Glutamatergic neuron (in vitro differentiated cells): ENCODE data around the gene PTPN22. TPM values are rescaled to one million over a fixed set of nuclear protein-coding genes. Genes with fewer than 3 reads are reported as not detected.

Experiments
- DNase-seq: peaks from one replicate; pipeline ENCODE4 v3.0.0; 2022
- H3K27ac Mint-ChIP-seq: one replicate; pipeline ENCODE4 v1.8.0; 2020; ENCODE audit warnings: mild to moderate bottlenecking, mixed read lengths, inconsistent platforms; ENCODE audit not compliant: unreplicated experiment
- H3K27me3 Mint-ChIP-seq: one replicate; pipeline ENCODE4 v1.8.0; 2020; ENCODE audit warnings: mild to moderate bottlenecking, moderate library complexity, mixed read lengths, inconsistent platforms; ENCODE audit not compliant: unreplicated experiment
- H3K36me3 Mint-ChIP-seq: one replicate; pipeline ENCODE4 v1.8.0; 2020; ENCODE audit warnings: mild to moderate bottlenecking, mixed read lengths, inconsistent platforms; ENCODE audit not compliant: unreplicated experiment
- H3K4me1 Mint-ChIP-seq: one replicate; pipeline ENCODE4 v1.8.0; 2020; ENCODE audit warnings: mild to moderate bottlenecking, low read depth, mixed read lengths, inconsistent platforms; ENCODE audit not compliant: unreplicated experiment
- H3K4me3 Mint-ChIP-seq: one replicate; pipeline ENCODE4 v1.8.0; 2020; ENCODE audit warnings: mild to moderate bottlenecking, mixed read lengths, inconsistent platforms; ENCODE audit not compliant: unreplicated experiment
- H3K9me3 Mint-ChIP-seq: one replicate; pipeline ENCODE4 v1.8.0; 2020; ENCODE audit warnings: mild to moderate bottlenecking, moderate library complexity, mixed read lengths, inconsistent platforms; ENCODE audit not compliant: unreplicated experiment
- CTCF ChIP-seq: fragments of 200-600 bp; sonication (generic); IDR thresholded peaks from one replicate; pipeline ENCODE4 v1.5.0; 2021; ENCODE audit not compliant: partially characterized antibody, unreplicated experiment
- long read RNA-seq: library from polyadenylated mRNA; unstranded; transcript quantifications from one replicate; pipeline ENCODE4 v2.0.0, GENCODE V29; 2020; ENCODE audit not compliant: unreplicated experiment
- total RNA-seq: library from RNA; stranded (reverse); fragmentation: NEBNext Ultra II Directional; extraction: Animal tissue kit (Norgen Biotek cat#: 25700); gene quantifications from one replicate; pipeline ENCODE4 v1.2.1, GENCODE V29; 2021; ENCODE audit not compliant: unreplicated experiment

The PTPN22 gene
- total RNA-seq = not detected
- long read RNA-seq = 0 reads

- H3K27me3 Mint-ChIP-seq = no peaks in the 10 kb centered on the region
- DNase-seq = no peak
- no peaks in the 10 kb centered on the region for H3K4me1 Mint-ChIP-seq
- TF ChIP-seq CTCF = no peak
- no peak within 1 kb of the TSS for H3K27ac Mint-ChIP-seq
- no peaks in the 10 kb centered on the region for H3K9me3 Mint-ChIP-seq
- H3K4me3 Mint-ChIP-seq = no peak within 1 kb of the TSS
- no peaks in the 10 kb centered on the region for H3K36me3 Mint-ChIP-seq
Observed at GRCh38 chr1:113871597-113872113, at the start of gene PTPN22. Gene PTPN22 (minus strand): TSS chr1:113871712.

DNA sequence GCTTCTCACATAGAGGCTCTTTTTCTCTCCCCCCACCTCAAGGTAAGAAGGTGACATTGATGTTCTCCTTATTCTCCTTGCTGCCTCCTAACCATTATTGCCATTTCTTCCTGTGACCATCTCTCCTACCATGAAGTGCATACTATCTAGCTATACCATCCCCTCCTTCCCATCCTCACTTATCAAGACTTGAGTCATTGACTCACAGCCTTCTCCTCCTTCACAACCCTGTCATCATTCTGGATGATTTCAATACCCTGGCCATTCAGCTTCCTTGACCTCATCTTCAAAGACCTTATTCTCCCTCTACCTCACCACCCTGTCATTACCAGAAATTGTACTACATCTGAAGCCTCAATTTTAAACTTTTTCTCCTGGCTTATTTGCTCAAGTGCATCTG, 46.7 kb upstream of the PTPN22 start:
- Mint-ChIP-seq H3K4me3 (no peak overlapping the region), H3K9me3 (no peaks in the 10 kb centered on the region), H3K36me3 (no peaks in the 10 kb centered on the region), H3K4me1 (peaks cover under 1% of the 10 kb centered on the region), H3K27ac (no peak overlapping the region), H3K27me3 (peaks cover 4% of the 10 kb centered on the region)
- no peak for TF ChIP-seq CTCF
- no peak for DNase-seq

DNA sequence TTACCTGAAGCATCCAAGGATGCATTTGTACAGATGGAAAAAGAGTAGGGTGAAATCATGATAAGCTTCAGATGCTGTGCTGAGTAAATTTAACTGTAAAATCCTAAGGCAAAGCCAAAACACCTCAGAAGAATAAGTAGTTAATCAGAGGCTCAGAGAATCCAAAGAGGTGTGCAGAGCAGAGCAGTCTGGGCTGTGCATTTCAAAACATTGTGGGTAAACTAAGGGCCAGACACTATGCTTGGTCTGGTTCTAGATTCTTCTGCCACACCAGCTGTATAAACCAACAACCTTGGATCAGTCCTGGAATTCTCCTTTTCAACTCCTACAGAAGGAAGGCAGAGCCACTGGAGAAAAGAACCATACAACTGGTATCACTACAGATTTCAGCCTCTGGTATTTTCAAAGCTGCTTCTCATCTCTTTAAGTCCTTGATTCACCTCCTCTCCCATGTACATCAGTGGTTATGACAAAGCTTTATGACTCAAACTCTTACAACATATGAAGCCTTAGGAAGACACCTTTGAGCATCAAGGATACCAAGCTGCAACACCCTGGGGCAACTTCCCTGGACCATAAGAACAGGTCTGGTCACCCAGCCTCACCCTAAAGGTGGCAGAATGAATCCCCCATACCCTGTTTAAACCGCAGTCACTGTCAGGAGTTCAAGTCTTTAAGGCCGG, 46.0 kb upstream of the PTPN22 start:
- TF ChIP-seq CTCF = no peak
- no peaks in the 10 kb centered on the region for H3K36me3 Mint-ChIP-seq

GRCh38 chr1:113916974-113917373, 45.5 kb upstream of the PTPN22 start:
- Mint-ChIP-seq H3K27me3 (peaks cover 3% of the 10 kb centered on the region), H3K9me3 (no peaks in the 10 kb centered on the region), H3K36me3 (no peaks in the 10 kb centered on the region), H3K27ac (no peak overlapping the region), H3K4me1 (peaks cover 8% of the 10 kb centered on the region), H3K4me3 (no peak overlapping the region)
- DNase-seq = no peak
- TF ChIP-seq CTCF = no peak

More for the DNA sequence above, 46.0 kb upstream of the PTPN22 start:
- Mint-ChIP-seq H3K27me3 (peaks cover 3% of the 10 kb centered on the region), H3K27ac (no peak overlapping the region), H3K9me3 (no peaks in the 10 kb centered on the region), H3K4me1 (peaks cover 8% of the 10 kb centered on the region), H3K4me3 (no peak overlapping the region)
- no peak for DNase-seq

- no peaks in the 10 kb centered on the region for H3K9me3 Mint-ChIP-seq
- peaks cover 3% of the 10 kb centered on the region for H3K27me3 Mint-ChIP-seq
- H3K4me3 Mint-ChIP-seq = no peak overlapping the region
- DNase-seq = no peak
- no peak for TF ChIP-seq CTCF
- no peak overlapping the region for H3K27ac Mint-ChIP-seq
- peaks cover 8% of the 10 kb centered on the region for H3K4me1 Mint-ChIP-seq
- no peaks in the 10 kb centered on the region for H3K36me3 Mint-ChIP-seq
Observed at GRCh38 chr1:113913887-113914664, 42.6 kb upstream of the PTPN22 start.
